OCI-LY1 (cell line): ENCODE measurements around the gene RAI14.

Experiments used
- H2AFZ ChIP-seq: fragments of 200-600 bp; sonication (generic), shearing (Covaris generic); 2 replicates; pipeline ENCODE4 v1.6.0; 2014; ENCODE audit warnings: antibody characterized with exemption, mild to moderate bottlenecking, low read length
- H3F3A ChIP-seq: fragments of 200-600 bp; sonication (generic), shearing (Covaris generic); 2 replicates; pipeline ENCODE4 v1.6.0; 2014; ENCODE audit warnings: mild to moderate bottlenecking, antibody characterized with exemption, low read length, moderate library complexity; ENCODE audit not compliant: insufficient read depth
- H3K27ac ChIP-seq: fragments of 200-600 bp; sonication (generic); 2 replicates; pipeline ENCODE4 v1.5.1; 2014; ENCODE audit warnings: low read length, mixed run types, mild to moderate bottlenecking, low read depth; ENCODE audit not compliant: poor library complexity, severe bottlenecking
- H3K27me3 ChIP-seq: fragments of 200-600 bp; sonication (generic); 2 replicates; pipeline ENCODE4 v1.6.0; 2014; ENCODE audit warnings: antibody characterized with exemption, mild to moderate bottlenecking, low read length, moderate library complexity; ENCODE audit not compliant: insufficient read depth
- H3K36me3 ChIP-seq: fragments of 200-600 bp; sonication (generic); 2 replicates; pipeline ENCODE4 v1.6.1; 2014; ENCODE audit warnings: mild to moderate bottlenecking, antibody characterized with exemption, low read length, moderate library complexity, mixed read lengths; ENCODE audit not compliant: insufficient read depth
- H3K4me1 ChIP-seq: fragments of 200-600 bp; sonication (generic); 2 replicates; pipeline ENCODE4 v1.5.1; 2014; ENCODE audit warnings: mild to moderate bottlenecking, low read length, moderate library complexity; ENCODE audit not compliant: insufficient read depth, severe bottlenecking
- H3K4me2 ChIP-seq: fragments of 200-600 bp; sonication (generic), shearing (Covaris generic); 2 replicates; pipeline ENCODE4 v1.6.1; 2014; ENCODE audit warnings: low read length
- H3K4me3 ChIP-seq: fragments of 200-600 bp; sonication (generic); 2 replicates; pipeline ENCODE4 v1.5.1; 2014; ENCODE audit warnings: low read length, low read depth, mild to moderate bottlenecking, mixed read lengths; ENCODE audit not compliant: poor library complexity, severe bottlenecking
- H3K79me2 ChIP-seq: fragments of 200-600 bp; shearing (Covaris generic); 2 replicates; pipeline ENCODE4 v1.6.1; 2016; ENCODE audit warnings: mixed run types, low read length, mixed read lengths; ENCODE audit not compliant: insufficient read depth
- H3K9ac ChIP-seq: fragments of 200-600 bp; sonication (generic), shearing (Covaris generic); 2 replicates; pipeline ENCODE4 v1.6.1; 2014; ENCODE audit warnings: mild to moderate bottlenecking, low read length, mixed read lengths
- H3K9me2 ChIP-seq: fragments of 200-600 bp; sonication (generic), shearing (Covaris generic); 2 replicates; pipeline ENCODE4 v1.6.1; 2014; ENCODE audit warnings: low read depth, mild to moderate bottlenecking, low read length, mixed read lengths
- H3K9me3 ChIP-seq: fragments of 200-600 bp; shearing (Covaris generic); 2 replicates; pipeline ENCODE4 v1.6.1; 2014; ENCODE audit warnings: low read length, mixed read lengths
- H4K20me1 ChIP-seq: fragments of 200-600 bp; sonication (generic), shearing (Covaris generic); 2 replicates; pipeline ENCODE4 v1.6.0; 2016; ENCODE audit warnings: mild to moderate bottlenecking, low read length; ENCODE audit not compliant: insufficient read depth
- CTCF ChIP-seq: fragments of 200-600 bp; sonication (generic), shearing (Covaris generic); IDR thresholded peaks from 2 replicates; pipeline ENCODE4 v1.5.1; 2017; ENCODE audit warnings: mild to moderate bottlenecking, antibody characterized with exemption, low read length, moderate library complexity, mixed read lengths
- EZH2 ChIP-seq: fragments of 200-600 bp; sonication (generic), shearing (Covaris generic); IDR thresholded peaks from 2 replicates; pipeline ENCODE4 v1.8.0; 2017; ENCODE audit warnings: borderline replicate concordance, mixed run types, mild to moderate bottlenecking, antibody characterized with exemption, low read length, moderate library complexity, mixed read lengths

Gene RAI14

GRCh38 chr5:34736445-34737115 is 80.5 kb downstream of the RAI14 start:
- H3K4me1 ChIP-seq, result no peaks in the 10 kb centered on the region
- no peaks in the 10 kb centered on the region for H4K20me1 ChIP-seq
- H3K27ac ChIP-seq, result no peak overlapping the region
- no peak overlapping the region for H2AFZ ChIP-seq
- H3K4me2 ChIP-seq, result no peak overlapping the region
- H3K9me3 ChIP-seq, result no peaks in the 10 kb centered on the region
- no peak overlapping the region for H3K9ac ChIP-seq
- TF ChIP-seq EZH2 (no peak), CTCF (no peak)
- no peaks in the 10 kb centered on the region for H3K27me3 ChIP-seq
- no peaks in the 10 kb centered on the region for H3K36me3 ChIP-seq
- no peak overlapping the region for H3K4me3 ChIP-seq
- H3K9me2 ChIP-seq, result no peaks in the 10 kb centered on the region
- H3F3A ChIP-seq, result no peaks in the 10 kb centered on the region
- H3K79me2 ChIP-seq, result no peaks in the 10 kb centered on the region

GRCh38 chr5:34737731-34738130 is 81.6 kb downstream of the RAI14 start:
- Histone ChIP-seq H2AFZ (no peak overlapping the region), H3K36me3 (no peaks in the 10 kb centered on the region), H3K4me3 (no peak overlapping the region), H3K4me1 (no peaks in the 10 kb centered on the region), H3K79me2 (no peaks in the 10 kb centered on the region), H3K9ac (no peak overlapping the region), H3K27me3 (no peaks in the 10 kb centered on the region; the same call in 1 of the 2 replicates), H3K4me2 (no peak overlapping the region), H3K9me3 (no peaks in the 10 kb centered on the region), H4K20me1 (no peaks in the 10 kb centered on the region), H3K9me2 (no peaks in the 10 kb centered on the region), H3F3A (no peaks in the 10 kb centered on the region), H3K27ac (no peak overlapping the region)
- no peak for TF ChIP-seq CTCF

GRCh38 chr5:34738381-34738780 is 82.3 kb downstream of the RAI14 start:
- Histone ChIP-seq H3K36me3 (no peaks in the 10 kb centered on the region), H3K4me3 (no peak overlapping the region), H3K4me1 (no peaks in the 10 kb centered on the region), H3K9me3 (no peaks in the 10 kb centered on the region), H3K27me3 (no peaks in the 10 kb centered on the region; the same call in 1 of the 2 replicates), H3K4me2 (no peak overlapping the region), H3K27ac (no peak overlapping the region), H2AFZ (no peak overlapping the region), H3K79me2 (no peaks in the 10 kb centered on the region), H3K9ac (no peak overlapping the region), H3F3A (no peaks in the 10 kb centered on the region), H3K9me2 (no peaks in the 10 kb centered on the region), H4K20me1 (no peaks in the 10 kb centered on the region)
- TF ChIP-seq EZH2 (no peak), CTCF (no peak)
